ENCODE measurements around the gene SLC35E1.
"Not testable (repeated sequence)": the region's sequence is repeated elsewhere in the genome, so short reads cannot be mapped to it uniquely, and the experiment has no call there.

SLC35E1 gene

DNA sequence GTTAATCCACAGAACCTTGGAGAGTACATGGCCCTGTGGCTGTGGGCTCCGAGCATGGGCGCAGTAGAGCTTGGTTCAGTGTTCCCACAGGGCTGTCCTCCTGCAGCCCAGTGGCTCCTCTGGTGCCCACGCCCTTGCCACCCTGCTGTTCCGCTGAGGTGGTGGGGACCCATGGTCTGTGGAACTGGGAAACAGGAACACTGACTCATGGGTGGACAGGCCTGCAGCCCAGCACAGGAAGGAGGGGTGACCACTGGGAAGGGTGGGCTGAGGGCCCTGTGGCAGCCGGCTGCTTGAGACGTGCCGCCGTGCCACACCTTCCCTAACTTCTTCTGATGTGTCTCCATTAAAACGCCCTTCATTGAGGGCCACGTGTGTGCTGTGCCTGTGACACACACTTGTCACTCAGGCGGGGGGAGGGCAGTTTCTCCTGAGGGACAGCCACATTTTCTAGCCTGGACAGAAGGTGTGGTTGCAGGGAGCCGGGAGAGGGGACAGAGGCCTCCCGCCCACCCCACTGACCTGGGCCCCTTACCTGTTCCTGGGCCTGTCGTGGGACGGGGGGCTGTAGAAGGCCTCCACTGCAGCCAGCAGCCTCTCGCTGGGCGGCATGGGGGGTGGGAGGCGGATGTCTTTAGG, 51.1 kb downstream of the SLC35E1 start:
- no peaks in the 10 kb centered on the region for H3K27me3 Mint-ChIP-seq
- peaks cover 57 to 77% of the 10 kb centered on the region in 2 donors for H3K36me3 Mint-ChIP-seq
- peak overlapping the region; percentile 69 for H3K27ac Mint-ChIP-seq
- no peak overlapping the region for H3K4me3 Mint-ChIP-seq
- ATAC-seq (replicated peaks) (no peak), DNase-seq (no peak)
- no peaks in the 10 kb centered on the region for H3K9me3 Mint-ChIP-seq
- H3K4me1 Mint-ChIP-seq: peaks cover 0 to 5% of the 10 kb centered on the region in 2 donors

DNA sequence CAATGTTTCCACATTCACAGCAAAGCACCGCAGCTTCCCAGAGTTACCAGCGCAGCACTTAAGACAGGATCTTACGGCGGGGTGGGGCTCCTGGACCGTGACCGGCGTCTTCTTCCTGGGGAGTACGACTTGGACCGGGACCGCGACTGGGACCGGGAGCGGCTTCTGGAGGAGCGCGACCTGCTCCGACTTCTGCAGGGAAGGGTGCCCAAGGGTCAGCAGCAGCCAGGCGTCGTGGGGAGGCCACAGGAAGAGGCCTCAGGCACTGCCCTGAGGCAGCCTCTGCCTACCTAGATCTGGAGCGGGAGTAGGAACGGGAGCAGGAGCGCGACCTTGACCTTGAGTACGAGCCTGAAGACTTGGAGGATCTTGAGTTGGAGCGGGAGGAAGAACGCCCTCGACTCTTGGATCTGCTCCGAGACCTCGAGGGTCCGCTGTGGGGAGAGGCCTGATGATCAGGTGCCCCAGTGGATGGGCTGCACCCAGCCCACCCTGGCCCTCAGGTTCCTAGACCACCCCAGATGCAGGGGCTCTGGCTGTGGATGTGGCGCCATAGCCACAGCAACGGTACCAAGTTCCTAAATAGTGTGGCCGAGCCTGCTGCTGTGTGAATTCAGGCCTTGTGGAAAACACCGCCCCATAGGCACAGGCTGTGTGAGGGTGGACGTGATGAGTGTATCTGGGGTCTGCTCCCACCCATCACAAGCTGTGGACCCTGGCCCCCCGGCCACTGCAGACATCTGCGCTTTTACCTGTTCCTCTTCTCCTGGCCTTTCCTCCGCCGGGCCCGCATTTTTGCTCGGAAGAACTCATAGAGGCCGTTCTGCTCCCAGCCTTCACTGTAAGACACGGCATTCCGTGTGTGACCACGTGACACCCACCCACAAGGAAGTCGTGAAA, 51.9 kb downstream of the SLC35E1 start:
- no peaks in the 10 kb centered on the region for H3K27me3 Mint-ChIP-seq
- no peaks in the 10 kb centered on the region for H3K9me3 Mint-ChIP-seq
- H3K36me3 Mint-ChIP-seq: peaks cover 52 to 72% of the 10 kb centered on the region in 2 donors
- H3K4me3 Mint-ChIP-seq: peak overlapping the region in 1 of 2 donors; percentile 10
- ATAC-seq (replicated peaks) (no peak), DNase-seq (no peak)
- peak overlapping the region; percentile 38 for H3K27ac Mint-ChIP-seq
- peaks cover 0 to 5% of the 10 kb centered on the region in 2 donors for H3K4me1 Mint-ChIP-seq

- peaks cover 0 to 5% of the 10 kb centered on the region in 2 donors for H3K4me1 Mint-ChIP-seq
- no peak for DNase-seq
- H3K9me3 Mint-ChIP-seq: no peaks in the 10 kb centered on the region
- peaks cover 49 to 69% of the 10 kb centered on the region in 2 donors for H3K36me3 Mint-ChIP-seq
- H3K4me3 Mint-ChIP-seq: no peak overlapping the region
- no peak for ATAC-seq (replicated peaks)
- H3K27ac Mint-ChIP-seq: no peak overlapping the region
- no peaks in the 10 kb centered on the region for H3K27me3 Mint-ChIP-seq
Observed at GRCh38 chr19:16519230-16519687, 53.0 kb downstream of the SLC35E1 start.

- no peak overlapping the region for H3K27ac Mint-ChIP-seq
Observed at GRCh38 chr19:16518483-16519229, 53.6 kb downstream of the SLC35E1 start.

GRCh38 chr19:16518061-16518460, 54.2 kb downstream of the SLC35E1 start:
- Mint-ChIP-seq H3K9me3 (no peaks in the 10 kb centered on the region), H3K27ac (no peak overlapping the region), H3K27me3 (no peaks in the 10 kb centered on the region), H3K36me3 (peaks cover 41 to 63% of the 10 kb centered on the region in 2 donors), H3K4me1 (peaks cover 0 to 5% of the 10 kb centered on the region in 2 donors), H3K4me3 (no peak overlapping the region)
- no peak for DNase-seq
- no peak for ATAC-seq (replicated peaks)

More at GRCh38 chr19:16518483-16519229, 53.6 kb downstream of the SLC35E1 start:
- Mint-ChIP-seq H3K4me3 (peak overlapping the region in 1 of 2 donors; percentile 30), H3K9me3 (no peaks in the 10 kb centered on the region), H3K27me3 (no peaks in the 10 kb centered on the region), H3K4me1 (peaks cover 0 to 5% of the 10 kb centered on the region in 2 donors), H3K36me3 (peaks cover 43 to 64% of the 10 kb centered on the region in 2 donors)
- ATAC-seq (replicated peaks) (no peak), DNase-seq (no peak)

- DNase-seq (no peak), ATAC-seq (replicated peaks) (peak; percentile 13 to 22)
- Mint-ChIP-seq H3K27ac (peak overlapping the region; percentile 25), H3K9me3 (no peaks in the 10 kb centered on the region), H3K36me3 (peaks cover 40 to 60% of the 10 kb centered on the region in 2 donors), H3K4me1 (peaks cover 0 to 5% of the 10 kb centered on the region in 2 donors), H3K4me3 (no peak overlapping the region), H3K27me3 (no peaks in the 10 kb centered on the region)
Observed at GRCh38 chr19:16516923-16517610, 55.1 kb downstream of the SLC35E1 start.

DNA sequence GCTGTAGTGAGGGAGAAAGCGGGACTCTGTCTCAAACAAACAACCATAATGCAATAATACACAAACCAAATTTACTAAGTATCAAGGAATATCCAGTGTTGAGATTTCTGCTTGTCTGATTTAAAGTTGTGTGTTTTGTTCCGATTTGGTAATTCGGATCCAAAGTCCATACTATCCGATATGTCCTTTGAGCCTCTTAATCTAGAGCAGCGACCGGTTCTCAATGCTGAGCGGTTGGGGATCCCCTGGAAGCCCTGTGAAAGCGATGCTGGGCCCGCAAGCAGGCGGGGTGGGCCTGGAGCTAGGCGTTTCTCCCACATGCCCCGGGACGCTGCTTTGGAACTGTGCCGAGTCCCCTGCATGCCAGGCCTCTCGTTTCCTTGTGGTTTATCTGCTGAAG, 55.8 kb downstream of the SLC35E1 start:
- no peaks in the 10 kb centered on the region for H3K9me3 Mint-ChIP-seq
- DNase-seq (no peak), ATAC-seq (replicated peaks) (no peak)
- no peaks in the 10 kb centered on the region for H3K27me3 Mint-ChIP-seq
- peaks cover 0 to 5% of the 10 kb centered on the region in 2 donors for H3K4me1 Mint-ChIP-seq
- no peak overlapping the region for H3K27ac Mint-ChIP-seq
- H3K36me3 Mint-ChIP-seq: peaks cover 40 to 64% of the 10 kb centered on the region in 2 donors
- H3K4me3 Mint-ChIP-seq: no peak overlapping the region

GRCh38 chr19:16514383-16515019, 57.7 kb downstream of the SLC35E1 start:
- H3K9me3 Mint-ChIP-seq: no peaks in the 10 kb centered on the region
- DNase-seq (no peak), ATAC-seq (replicated peaks) (peak in 1 of 2 donors; percentile 40)
- no peak overlapping the region for H3K4me3 Mint-ChIP-seq
- H3K27ac Mint-ChIP-seq: no peak overlapping the region
- peaks cover 0 to 5% of the 10 kb centered on the region in 2 donors for H3K4me1 Mint-ChIP-seq
- no peaks in the 10 kb centered on the region for H3K27me3 Mint-ChIP-seq
- peaks cover 30 to 54% of the 10 kb centered on the region in 2 donors for H3K36me3 Mint-ChIP-seq

DNA sequence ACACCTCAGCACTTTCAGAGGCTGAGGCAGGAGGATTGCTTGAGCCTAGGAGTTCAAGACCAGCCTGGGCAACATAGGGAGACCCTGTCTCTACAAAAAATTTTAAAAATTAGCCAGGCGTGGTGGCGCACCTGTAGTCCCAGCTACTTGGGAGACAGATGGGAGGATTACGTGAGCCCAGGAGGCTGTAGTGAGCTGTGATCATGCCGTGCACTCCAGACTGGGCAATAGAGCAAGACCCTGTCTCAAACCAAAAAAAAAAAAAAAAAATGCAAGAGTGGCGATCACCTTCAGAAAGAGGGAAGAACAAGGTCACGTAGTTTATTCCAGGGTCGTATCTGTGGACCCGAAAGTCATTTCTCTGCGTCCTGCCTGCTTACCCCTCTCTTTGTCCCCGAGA, 59.6 kb downstream of the SLC35E1 start:
- not testable (repeated sequence) for ATAC-seq (replicated peaks); H3K27ac Mint-ChIP-seq; H3K4me3 Mint-ChIP-seq

DNA sequence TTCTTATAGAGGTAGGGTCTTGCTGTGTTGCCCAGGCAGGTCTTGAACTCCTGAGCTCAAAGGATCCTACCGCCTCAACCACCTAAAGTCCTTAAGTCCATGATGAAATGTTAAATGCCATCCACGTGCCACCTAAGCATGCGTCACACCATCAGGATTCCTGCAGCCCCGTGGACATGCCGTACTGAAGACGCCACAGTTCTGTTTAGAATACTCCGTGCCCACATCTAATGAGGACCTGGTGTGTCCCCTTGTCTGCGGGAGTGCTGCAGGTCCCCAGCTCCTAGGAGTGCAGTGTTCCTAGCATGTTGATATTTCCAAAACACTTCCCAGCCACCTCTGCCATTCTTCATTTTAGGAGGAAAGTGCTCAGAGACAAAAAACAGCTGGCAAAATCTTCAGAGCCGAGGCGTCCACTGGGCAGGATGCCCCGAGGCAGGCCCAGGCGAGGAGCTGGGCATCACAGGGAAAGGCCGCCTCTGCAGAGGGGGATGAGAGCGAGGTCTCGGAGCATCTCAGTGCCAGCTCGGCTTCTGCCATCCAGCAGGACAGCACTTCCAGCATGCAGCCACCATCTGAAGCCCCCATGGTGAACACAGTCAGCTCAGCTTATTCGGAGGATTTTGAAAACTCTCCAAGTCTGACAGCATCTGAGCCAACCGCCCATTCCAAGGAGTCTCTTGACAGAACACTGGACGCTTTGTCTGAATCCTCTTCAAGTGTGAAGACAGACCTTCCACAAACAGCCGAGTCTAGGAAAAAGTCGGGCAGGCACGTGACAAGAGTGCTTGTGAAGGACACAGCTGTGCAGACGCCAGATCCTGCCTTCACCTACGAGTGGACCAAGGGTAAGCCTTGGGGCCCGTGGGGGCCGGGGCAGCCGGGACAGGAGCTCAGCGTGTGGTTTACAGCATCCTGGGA, 62.8 kb downstream of the SLC35E1 start:
- no peaks in the 10 kb centered on the region for H3K9me3 Mint-ChIP-seq
- H3K27me3 Mint-ChIP-seq: no peaks in the 10 kb centered on the region
- no peak for DNase-seq
- peaks cover 0 to 1% of the 10 kb centered on the region in 2 donors for H3K4me1 Mint-ChIP-seq
- no peak overlapping the region for H3K4me3 Mint-ChIP-seq
- peaks cover 21 to 34% of the 10 kb centered on the region in 2 donors for H3K36me3 Mint-ChIP-seq
- no peak for ATAC-seq (replicated peaks)
- H3K27ac Mint-ChIP-seq: no peak overlapping the region

More for the DNA sequence above, 59.6 kb downstream of the SLC35E1 start:
- DNase-seq, H3K9me3 Mint-ChIP-seq, H3K4me1 Mint-ChIP-seq, H3K27me3 Mint-ChIP-seq: not testable (repeated sequence)
- peaks cover 26 to 44% of the 10 kb centered on the region in 2 donors for H3K36me3 Mint-ChIP-seq

- Mint-ChIP-seq H3K9me3 (no peaks in the 10 kb centered on the region), H3K4me3 (no peak overlapping the region), H3K4me1 (peaks cover 0 to 1% of the 10 kb centered on the region in 2 donors), H3K36me3 (peaks cover 27 to 34% of the 10 kb centered on the region in 2 donors), H3K27me3 (no peaks in the 10 kb centered on the region), H3K27ac (no peak overlapping the region)
- DNase-seq (no peak), ATAC-seq (replicated peaks) (no peak)
Observed at GRCh38 chr19:16508546-16508945, 63.7 kb downstream of the SLC35E1 start.

DNA sequence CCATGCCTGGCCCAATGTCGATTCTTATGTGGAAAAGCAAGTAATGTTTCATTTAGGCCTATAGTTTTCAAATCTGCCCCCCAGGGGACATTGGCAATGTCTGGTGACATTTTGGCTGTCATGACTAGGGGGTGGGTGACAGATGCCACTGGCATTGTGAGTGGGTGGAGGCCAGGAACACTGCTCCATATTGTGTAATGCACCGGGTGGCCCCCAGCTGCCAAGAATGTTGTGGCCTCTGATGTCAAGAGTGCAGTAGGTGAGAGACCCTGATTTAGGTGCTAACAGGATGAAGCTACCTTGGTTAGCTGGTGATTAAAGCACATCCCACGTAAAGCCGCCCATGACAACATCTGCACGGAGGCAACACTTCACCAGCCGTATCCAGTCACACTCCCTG, 65.3 kb downstream of the SLC35E1 start:
- H3K9me3 Mint-ChIP-seq: no peaks in the 10 kb centered on the region
- ATAC-seq (replicated peaks): no peak
- peaks cover 0 to 1% of the 10 kb centered on the region in 2 donors for H3K4me1 Mint-ChIP-seq
- H3K36me3 Mint-ChIP-seq: peaks cover 23 to 31% of the 10 kb centered on the region in 2 donors
- H3K27ac Mint-ChIP-seq: no peak overlapping the region
- DNase-seq: no peak
- no peak overlapping the region for H3K4me3 Mint-ChIP-seq
- no peaks in the 10 kb centered on the region for H3K27me3 Mint-ChIP-seq

Data from stimulated activated naive B cell treated with anti-CD40 and anti-IgM and Interleukin-4, amounts not matched to agents 10 μg/mL and 1 μg/mL and 100 μg/mL, for 72 hours (primary cell).